Panc1 (cell line): Measurements from ENCODE around the gene ELAPOR1.

Source experiments
- POLR2AphosphoS5 ChIP-seq: IDR thresholded peaks from 2 replicates; pipeline ENCODE4 v1.6.1; 2012; ENCODE audit warnings: mild to moderate bottlenecking, low read depth, low read length, moderate library complexity
- TCF7L2 ChIP-seq: IDR thresholded peaks from 2 replicates; pipeline ENCODE4 v1.6.1; 2011; ENCODE audit warnings: mild to moderate bottlenecking, low read depth, low read length, inconsistent platforms
- TF ChIP-seq, protein P1 (sequence below): fragments of 450-650 bp; IDR thresholded peaks from 2 replicates; pipeline ENCODE4 v1.5.1; 2017; ENCODE audit warnings: mild to moderate bottlenecking

DNA sequence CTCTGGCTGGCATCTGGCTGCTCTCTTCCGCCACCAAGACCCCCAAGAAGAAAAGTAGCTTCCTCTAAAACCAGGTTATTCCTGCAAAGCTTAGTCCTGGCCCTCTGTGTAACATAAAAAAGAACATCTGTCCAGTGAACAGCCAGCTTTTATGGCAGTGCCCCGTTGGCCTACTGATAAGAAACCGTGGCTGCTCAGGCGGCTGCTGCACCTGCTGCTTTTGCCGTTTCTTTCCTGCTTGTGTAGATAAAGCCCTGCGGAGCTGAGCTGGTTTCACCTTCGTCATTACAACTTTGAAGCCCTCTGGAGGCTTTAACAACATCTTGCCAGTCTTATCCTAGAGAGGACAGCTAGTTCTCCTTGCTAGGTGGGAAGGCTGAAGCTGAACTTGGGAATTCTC lies 20.5 kb downstream of the ELAPOR1 start:
- TF ChIP-seq, protein P1, sequence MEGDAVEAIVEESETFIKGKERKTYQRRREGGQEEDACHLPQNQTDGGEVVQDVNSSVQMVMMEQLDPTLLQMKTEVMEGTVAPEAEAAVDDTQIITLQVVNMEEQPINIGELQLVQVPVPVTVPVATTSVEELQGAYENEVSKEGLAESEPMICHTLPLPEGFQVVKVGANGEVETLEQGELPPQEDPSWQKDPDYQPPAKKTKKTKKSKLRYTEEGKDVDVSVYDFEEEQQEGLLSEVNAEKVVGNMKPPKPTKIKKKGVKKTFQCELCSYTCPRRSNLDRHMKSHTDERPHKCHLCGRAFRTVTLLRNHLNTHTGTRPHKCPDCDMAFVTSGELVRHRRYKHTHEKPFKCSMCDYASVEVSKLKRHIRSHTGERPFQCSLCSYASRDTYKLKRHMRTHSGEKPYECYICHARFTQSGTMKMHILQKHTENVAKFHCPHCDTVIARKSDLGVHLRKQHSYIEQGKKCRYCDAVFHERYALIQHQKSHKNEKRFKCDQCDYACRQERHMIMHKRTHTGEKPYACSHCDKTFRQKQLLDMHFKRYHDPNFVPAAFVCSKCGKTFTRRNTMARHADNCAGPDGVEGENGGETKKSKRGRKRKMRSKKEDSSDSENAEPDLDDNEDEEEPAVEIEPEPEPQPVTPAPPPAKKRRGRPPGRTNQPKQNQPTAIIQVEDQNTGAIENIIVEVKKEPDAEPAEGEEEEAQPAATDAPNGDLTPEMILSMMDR = no peak
- TF ChIP-seq TCF7L2 (no peak), POLR2AphosphoS5 (no peak)
